Retinal pigment epithelial cell (primary cell): ENCODE results near the gene OGFR.
A peak's percentile ranks its signal among the peaks of the same experiment; 100 is the strongest.

ENCODE experiments used
- DNase-seq: peaks from one replicate; pipeline ENCODE4 v3.0.0-alpha.2; 2010; ENCODE audit warnings: low read depth
- H3K4me3 ChIP-seq: 2 replicates; pipeline ENCODE4 v1.5.1; 2011; ENCODE audit warnings: mild to moderate bottlenecking, low read length, control low read depth, moderate library complexity
- CTCF ChIP-seq: conservative IDR thresholded peaks from 2 replicates; pipeline ENCODE4 v1.5.1; 2011; ENCODE audit warnings: low read depth, low read length, control low read depth, inconsistent platforms

Gene OGFR

GRCh38 chr20:62860391-62860923 lies 55.8 kb downstream of the OGFR start:
- no peak for DNase-seq
- peak overlapping the region; percentile 47 for H3K4me3 ChIP-seq
- peak; percentile 18 for TF ChIP-seq CTCF

- H3K4me3 ChIP-seq: peak overlapping the region; percentile 47
- no peak for DNase-seq
- TF ChIP-seq CTCF: no peak
Observed at GRCh38 chr20:62860924-62861691, 56.5 kb downstream of the OGFR start.

DNA sequence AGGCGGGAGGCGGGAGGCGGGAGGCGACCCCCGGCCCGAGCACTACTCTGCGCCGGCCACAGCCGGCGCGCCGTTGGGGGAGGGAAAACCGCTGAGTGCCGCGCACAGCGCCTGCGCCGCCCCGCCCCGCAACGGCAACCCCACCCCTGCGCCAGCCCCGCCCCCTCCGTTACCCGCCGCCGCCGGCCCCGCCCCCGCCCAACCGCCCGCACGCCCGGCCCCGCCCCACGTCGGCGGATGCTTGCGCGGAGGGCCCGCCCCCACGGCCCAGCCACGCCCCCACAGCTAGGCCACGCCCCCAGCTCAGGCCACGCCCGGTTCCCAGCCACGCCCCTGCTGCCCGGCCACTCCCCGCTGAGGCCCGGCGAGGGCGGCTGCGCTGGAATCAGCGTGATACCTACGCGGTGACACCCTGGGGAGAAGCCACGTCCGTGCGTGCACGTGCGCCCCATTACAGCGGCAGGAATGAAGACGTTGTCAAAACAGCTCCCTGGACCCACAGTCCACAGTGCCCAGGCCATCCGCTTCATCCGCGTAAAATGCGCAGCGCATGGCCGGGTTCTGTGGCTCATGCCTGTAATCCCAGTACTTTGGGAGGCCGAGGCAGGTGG lies 57.2 kb downstream of the OGFR start, which contains the start of gene TCFL5:
Gene TCFL5 (minus strand): TSS at position 97 of the 611 bp plus-strand sequence. CDS start 152 bp downstream, outside the sequence.
- TF ChIP-seq CTCF: no peak
- peak; percentile 59 for DNase-seq
- peak within 1 kb of the TSS; percentile 47 for H3K4me3 ChIP-seq
